Activated CD4-positive, alpha-beta T cell treated with anti-CD3 and anti-CD28 coated beads, Interleukin-2, Interleukin-4, amounts not matched to agents 100 ng/mL and 50 ng/mL, durations not matched to agents 16 hours and 8 hours (primary cell): Measurements from ENCODE around the gene ZNRF2.
"Not testable (repeated sequence)": the region's sequence is repeated elsewhere in the genome, so short reads cannot be mapped to it uniquely, and the experiment has no call there.

Source experiments
- DNase-seq: peaks from one replicate; pipeline ENCODE4 v3.0.0-alpha.2; 2020; ENCODE audit warnings: low spot score

The ZNRF2 gene

DNA sequence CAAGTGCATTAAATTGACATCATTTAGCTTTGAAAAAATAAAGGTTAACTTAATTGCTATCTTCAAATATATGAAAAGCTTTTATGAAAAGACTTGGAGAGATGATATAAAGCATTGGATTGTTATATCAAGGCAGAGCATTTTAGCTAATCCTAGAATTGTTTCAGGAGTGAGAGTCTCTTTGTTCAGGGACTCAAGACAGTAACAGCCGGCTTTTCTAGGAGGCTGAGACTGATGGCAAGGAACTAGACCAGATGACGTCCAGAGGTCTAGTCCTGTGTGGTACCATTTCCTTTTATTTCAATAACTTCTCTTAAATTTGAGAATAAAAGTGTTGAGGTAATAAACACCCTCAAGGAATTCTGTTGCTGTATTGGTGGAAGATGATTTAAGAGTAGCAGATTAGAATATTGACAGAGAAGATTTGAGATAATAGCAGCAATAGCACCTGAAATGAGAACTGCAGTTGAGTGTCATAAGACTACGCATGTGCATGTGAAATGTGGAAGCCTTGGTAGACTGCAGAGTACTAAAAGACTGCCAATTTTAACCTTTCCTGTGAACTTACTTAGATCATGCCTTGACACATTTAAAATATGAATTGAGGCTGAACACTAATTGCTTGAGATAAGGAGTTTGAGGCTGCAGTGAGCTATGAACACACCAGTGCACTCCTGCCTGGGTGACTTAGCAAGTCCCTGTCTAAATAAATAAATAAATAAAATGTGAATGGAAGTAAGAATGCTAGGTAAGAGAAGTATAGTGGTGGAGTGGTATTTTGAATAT lies 79.6 kb downstream of the ZNRF2 start:
- no peak for DNase-seq

DNA sequence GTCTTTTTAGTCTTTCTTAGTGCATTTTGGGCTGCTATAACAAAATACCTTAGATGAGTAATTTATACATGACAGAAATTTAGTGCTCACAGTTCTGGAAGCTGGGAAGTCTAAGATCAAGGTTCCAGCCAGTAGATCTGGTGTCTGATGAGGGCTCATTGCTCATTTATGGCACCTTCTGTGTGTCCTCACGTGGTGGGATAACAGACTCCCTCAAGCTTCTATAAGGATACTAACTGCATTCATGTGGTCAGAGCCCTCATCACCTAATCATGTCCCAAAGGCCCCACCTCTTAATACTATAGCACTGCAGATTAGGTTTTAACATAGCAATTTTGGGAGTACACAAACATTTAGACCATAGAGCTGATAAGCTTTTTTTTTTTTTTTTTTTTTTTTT lies 80.4 kb downstream of the ZNRF2 start:
- no peak for DNase-seq

DNA sequence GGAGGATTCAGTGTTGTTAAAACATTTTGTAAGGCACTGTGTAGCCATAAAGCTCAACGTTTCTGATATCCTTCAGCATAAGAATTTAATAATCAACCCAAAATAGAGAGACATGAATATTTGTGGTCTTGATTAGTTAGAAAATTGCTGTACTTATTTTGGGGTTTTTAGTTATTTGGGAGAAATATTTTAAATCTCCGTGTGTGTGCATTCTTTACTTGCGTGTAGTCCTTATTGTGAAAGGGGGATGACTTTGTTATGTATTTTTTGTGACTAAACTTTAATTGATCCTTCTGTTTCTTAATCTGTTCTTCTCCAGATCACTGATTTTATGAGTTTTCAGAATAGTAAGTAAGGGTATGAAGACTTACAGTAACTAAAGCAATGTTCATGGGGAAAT lies 81.2 kb downstream of the ZNRF2 start:
- DNase-seq, result no peak

DNA sequence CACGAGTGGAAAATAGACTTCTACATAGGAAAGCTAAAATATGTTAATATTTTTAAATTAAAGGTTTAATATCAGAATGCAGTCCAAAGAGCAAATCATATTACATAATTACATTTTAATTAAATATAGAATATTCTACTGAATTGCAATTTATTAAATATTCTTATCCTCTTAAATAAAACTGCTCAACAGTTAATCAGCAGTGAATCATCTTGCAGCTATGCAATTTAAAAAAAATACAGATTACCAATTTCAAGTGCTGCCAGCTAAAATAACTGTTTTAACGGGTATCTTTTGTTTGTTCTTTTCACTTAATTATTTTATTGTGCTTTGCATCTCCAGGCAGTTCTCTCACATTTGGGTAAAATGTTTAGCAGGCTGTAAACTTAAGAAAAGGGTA lies 82.2 kb downstream of the ZNRF2 start:
- no peak for DNase-seq

DNA sequence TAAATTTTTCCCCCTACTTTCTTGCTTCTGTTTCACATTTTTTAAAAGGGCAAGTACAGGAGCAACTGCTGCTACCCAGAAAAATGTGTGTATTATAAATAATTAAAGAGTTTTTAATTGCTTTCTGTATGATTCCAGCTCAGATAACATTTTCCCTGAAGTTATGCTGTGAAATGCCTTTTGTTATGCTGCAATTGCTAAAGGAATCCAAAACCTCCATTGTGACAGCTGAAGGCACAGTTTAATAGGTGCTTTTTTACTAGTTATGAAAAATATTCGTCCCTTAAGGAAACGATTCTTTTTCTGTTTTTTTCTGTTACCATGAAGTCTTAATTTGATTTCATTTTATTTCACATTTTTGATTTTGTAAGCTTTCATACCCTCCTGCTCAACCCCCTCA lies 83.2 kb downstream of the ZNRF2 start:
- DNase-seq, result no peak

DNA sequence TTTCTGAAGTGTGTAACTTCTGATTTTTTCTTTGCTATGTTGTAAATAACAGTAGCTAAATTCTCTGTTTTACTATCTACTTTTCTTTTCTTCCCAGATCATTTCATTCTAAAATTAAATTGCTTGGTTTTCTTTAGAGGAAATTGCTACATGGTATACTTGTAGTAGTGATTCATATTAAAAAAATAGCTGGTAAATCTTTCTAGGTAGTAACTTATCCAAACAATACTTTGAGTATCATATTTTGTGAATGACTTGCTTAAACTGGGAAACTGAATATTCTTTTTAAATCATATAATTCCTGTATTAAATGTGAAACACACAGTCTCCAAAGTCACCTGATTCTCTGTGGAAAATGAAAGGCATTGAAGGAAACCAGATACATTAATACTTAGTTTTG lies 85.5 kb downstream of the ZNRF2 start:
- no peak for DNase-seq

DNA sequence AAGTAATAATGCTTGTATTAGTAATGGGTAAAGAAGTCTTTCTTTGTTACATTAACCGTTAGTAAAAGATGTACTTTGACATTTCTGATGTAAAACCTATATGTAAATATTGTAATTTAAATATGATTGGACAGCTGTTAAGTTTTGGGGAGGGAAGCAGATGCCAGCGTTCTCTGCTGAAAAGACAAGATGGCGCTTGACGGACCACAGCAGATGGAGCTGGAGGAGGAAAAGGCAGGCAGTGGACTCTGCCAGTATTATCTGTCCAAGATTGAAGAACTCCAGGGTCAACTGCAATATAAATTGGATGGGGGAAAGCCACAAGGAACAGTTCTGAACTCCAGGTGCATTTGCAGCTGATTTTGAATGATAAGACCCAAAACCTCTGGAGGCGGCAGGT lies 86.9 kb downstream of the ZNRF2 start:
- DNase-seq, result no peak

DNA sequence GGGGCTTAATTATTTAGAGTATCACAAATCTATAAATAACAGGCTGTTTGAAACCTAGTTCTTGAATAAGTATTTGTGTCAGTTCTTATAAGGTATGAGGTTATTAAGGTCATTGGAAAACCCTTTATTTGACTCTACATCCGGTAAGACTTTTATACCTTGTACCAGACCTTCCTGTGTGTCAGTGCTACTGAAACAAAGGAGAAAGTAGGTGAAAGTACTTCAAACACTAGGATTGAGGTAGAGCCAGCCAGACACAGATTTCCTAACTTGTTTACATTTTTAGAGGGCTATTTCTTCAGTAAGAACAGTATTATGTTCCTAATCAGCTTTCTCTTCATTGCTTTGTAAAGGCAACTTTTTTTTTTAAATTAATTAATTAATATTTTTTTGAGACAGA lies 93.9 kb downstream of the ZNRF2 start:
- no peak for DNase-seq

DNA sequence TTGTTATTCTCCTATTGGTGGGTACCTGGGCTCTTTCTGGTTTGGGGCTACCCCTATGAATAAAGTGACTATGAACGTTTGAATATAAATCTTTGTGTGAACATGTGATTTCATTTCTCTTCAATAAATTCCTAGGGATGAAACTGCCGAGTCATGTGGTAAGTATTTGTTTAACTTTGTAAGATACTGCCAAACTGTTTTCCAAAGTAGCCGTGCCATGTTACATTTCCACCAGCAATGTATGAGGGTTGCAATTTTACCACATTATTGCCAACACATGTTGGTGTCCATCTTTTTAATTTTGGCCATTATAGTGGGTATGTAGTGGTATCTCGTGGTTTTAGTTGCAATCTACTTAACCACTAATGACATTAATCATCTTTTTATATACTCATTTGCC lies 94.7 kb downstream of the ZNRF2 start:
- DNase-seq, result no peak

DNA sequence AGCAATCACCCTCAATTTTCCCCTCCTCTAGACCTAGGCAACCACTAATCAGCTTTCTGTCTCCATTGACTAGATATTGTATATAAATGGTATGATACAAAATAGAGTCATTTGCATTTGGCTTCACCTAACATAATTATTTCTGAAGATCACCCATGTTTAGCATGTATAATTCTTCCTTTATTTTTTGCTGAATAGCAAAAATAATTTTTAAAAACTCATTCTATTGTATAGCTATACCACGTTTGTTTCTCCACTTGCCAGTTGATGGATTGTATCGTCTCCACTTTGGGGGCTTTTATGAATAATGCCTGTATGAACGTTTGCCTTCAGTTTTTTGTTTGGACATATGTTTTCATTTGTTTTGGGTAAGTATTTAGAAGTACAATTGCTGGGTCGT lies 95.3 kb downstream of the ZNRF2 start:
- DNase-seq, result no peak

DNA sequence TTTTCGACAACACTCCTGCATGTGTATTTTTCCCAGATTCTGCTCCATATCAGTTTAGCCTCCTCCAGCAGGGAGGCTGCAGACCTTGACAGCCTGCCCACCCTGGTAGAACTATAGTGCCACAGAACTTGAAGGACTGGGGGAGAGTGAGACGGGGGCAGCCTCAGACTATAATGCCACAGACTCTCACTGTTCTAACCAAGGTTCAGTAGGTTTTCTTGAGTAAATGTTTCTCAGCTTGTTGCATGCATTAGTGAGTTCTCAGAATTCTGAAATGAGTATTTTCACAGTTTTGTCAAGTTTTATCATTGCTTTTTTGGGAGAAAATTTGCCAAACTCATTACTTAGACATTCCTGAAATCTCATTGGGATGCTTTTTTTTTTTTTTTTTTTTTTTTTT lies 95.9 kb downstream of the ZNRF2 start:
- DNase-seq, result no peak

DNA sequence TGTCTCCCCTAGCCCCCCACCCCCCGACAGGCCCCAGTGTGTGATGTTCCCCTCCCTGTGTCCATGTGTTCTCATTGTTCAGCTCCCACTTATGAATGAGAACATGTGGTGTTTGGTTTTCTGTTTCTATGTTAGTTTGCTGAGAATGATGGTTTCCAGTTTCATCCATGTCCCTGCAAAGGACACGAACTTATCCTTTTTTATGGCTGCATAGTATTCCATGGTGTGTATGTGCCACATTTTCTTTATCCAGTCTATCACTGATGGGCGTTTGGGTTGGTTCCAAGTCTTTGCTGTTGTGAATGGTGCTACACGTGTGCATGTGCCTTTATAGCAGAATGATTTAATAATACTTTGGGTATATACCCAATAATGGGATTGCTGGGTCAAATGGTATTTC lies 96.4 kb downstream of the ZNRF2 start:
- not testable (repeated sequence) for DNase-seq

DNA sequence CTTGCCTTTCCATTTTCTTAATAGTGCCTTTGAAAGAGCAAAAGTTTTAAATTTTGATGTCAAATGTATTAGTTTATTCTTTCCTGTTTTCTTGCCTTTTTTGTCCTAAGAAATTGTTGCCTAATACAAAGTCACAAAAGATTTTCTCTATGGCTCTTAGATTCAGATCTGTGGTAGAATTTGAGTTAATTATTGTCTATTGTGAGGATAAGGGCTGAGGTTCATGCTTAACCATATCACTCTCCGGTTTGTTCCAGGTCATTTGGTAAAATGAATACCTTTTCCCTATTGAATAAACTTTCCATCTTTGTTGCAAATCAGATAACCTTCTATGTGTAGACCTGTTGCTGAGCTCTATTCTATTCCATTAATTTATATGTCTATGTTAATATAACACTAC lies 98.2 kb downstream of the ZNRF2 start:
- DNase-seq, result no peak

DNA sequence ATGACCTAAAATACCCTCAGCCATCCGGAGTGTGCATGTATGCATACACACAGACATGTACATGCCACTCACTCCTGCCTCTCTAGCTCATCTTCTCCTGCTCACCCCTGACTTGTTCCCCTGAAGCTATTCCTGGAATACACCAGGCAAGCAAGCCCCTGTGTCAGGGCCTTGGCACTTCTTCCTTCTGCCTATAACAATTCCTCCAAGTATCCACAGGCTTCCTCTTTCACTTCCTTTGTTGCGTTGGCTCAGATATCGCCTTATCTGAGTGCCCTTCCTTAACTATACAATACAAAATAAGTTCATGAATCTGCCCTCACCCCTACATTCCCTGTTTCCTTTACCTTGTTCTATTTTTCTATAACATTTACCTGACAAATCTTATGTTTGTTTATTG lies 105.4 kb downstream of the ZNRF2 start:
- DNase-seq, result no peak

DNA sequence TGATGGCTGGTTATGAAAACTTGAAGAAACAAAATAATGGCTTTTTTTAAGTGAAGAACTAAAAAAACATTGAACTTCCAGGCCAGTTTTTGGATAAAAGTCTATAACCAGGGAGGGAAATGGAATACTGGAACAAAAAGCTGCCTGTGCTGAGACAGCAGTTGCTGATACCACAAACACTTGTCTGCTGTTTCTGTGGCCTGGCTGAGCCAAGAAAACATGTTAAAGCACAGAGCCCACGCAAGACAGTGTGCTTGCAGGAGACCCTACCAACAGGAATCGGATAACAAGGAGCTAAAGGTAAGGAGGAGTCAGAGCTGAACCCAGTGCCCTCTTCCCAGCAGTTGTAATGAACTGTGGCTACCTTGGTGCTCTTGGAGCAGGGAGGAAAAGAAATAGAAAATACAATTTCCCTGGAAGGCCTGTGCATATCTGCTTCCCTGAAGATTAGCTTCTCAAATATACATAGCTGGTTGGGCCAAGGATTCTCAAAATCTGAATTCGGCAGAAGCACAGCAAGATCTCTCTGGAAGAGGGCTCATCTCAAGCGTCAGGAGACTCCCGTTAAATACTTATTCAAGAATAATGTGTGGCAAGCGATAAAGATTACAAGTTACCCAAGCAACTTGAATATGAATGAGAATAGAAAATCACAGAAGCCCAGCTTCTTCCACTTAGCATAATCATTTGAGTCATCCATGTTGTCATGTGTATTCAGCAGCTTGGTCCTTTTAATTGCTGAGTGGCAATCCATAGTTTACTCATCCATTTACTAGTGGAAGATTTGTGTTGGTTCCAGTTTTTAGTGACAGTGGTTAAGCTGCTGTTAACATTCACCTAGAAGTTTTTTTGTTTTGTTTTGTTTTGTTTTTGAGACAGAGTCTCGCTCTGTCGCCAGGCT lies 106.6 kb downstream of the ZNRF2 start:
- DNase-seq, result peak; percentile 22

DNA sequence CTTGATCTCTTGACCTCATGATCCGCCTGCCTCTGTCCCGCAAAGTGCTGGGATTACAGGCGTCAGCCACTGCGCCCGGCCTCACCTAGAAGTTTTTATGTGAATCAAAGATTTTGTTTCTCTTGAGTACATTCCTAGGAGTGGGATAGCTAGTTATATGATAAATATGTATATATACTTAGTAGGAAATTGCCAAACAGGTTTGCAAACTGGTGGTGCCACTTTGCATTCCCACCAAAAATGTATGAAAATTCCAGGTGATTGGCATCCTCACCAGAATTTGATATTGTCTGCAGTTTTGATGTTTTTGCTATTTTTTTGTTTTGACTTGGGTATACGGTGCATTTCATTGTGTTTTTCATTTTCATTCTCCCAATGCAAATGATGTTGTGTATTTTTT lies 107.4 kb downstream of the ZNRF2 start:
- DNase-seq, result no peak

DNA sequence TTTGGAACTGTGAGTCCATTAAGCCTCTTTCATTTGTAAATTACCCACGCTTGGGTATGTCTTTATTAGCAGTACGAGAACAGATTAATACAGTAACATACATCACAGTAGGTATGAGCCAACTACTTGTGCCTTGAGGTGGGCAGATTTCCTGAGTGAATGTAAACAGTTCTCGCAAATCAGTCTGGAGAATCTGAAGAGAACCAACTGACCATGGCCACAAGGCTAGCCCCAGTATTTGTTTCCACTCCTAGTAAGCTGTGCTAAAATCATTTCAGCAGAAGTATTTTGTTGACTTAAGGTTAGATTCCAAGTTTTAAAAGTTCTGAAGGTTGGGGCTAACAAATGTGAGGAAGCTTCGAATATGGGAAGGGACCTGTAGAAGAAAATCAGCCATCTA lies 111.3 kb downstream of the ZNRF2 start:
- DNase-seq, result no peak

DNA sequence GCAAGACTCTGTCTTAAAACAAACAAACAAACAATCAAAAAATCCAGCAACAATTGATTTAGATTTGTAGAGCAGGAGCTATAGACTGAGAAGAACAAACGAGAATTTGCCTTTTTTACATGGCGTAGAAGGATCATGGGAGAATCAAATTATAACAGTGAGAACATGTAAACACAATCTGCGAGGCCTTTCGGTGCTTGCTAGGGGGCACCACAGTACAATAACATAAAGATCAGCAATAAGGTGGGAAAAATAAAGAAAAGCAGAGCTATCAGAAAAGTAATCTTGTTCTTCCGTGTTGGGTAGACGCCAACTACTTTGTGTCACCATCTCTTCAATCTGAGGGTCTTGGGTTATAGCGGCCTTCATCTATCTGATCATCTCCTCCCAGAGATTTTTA lies 112.0 kb downstream of the ZNRF2 start:
- DNase-seq, result no peak

DNA sequence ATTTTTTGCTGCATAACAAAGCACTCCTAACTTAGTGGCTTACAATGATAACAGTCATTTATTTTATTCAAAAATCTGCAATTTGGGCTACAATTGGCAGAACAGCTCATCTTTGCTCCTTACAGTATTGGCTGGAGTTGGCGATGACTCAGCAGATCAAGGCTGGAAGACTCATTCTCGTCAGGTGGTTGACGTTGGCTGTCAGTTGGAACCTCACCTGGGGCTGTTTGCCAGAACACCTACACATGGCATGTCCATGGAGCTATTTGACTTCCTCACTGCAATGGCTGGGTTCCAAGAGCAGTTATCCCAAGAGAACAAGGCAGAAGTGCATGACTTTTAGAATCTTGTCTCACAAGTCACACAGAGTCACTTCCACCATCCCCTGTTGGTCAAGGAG lies 119.1 kb downstream of the ZNRF2 start:
- DNase-seq, result no peak

DNA sequence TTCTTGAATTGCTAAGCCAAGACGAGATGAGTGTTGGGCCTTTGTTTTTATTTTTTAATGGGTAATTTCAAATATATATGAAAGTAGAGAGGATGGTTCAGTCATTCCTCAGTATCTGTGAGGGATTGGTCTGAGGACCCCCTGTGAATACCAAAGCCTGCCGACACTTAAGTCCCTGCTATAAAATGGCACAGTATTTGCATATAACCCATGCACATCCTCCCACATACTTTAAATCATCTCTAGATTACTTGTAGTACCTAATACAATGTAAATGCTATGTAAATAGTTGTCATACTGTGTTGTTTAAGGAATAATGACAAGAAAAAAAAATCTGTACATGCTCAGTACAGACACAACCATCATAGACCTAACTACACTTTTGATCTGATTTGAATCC lies 120.8 kb downstream of the ZNRF2 start:
- no peak for DNase-seq

DNA sequence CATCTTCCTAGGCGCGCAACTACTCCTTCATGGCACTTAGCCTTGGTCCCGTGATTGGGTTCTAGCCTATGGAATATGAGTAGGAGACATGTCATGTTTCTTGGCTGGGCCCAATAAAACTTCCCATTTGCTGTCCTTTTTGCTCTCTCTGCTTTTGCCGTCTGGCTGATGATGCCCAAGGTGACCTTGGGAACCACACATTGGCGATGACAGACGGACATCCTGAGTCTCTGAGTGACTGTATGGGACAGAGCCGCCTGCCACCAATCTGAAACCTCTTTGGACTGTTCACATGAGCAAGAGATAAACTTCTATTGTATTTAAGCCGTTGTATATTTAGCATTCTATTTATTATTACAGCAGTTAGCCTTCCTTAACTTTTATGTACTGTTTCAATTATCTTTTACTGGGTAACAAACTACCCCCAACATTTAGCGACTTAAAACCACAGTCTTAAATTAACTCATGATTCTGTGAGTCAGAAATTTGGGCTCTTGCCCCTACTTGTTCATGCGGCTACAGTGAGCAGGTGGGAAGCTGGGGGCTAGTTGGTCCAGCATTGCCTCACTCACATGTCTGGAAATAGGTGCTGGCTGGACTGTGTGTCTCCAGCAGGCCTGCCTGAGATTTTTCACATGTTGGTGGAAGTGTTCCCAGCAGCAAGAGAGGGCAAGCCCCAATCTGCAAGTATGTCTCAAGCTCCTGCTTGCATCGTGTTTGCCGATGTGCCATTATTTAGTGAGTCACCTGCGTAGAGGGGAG lies 122.4 kb downstream of the ZNRF2 start:
- DNase-seq, result no peak

DNA sequence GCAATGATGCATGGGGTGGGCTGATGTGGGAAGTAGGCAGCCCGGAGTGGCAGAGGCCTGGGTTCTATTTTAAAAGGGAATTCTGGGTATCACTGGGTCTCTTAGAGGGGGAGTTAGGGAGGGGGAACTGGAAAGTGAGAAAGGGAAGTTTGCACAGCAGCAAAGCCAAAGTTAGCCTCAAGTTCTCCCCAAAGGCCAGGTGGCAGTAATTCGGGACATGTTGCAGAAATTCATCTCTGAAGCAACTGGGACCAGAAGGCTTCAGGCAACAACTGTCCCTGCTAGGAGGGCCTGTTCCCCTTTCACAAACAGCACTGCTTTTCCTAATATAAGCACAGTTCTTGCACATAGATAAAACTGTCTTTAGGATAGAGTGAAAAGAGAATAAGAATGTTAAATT lies 126.8 kb downstream of the ZNRF2 start:
- DNase-seq, result no peak

DNA sequence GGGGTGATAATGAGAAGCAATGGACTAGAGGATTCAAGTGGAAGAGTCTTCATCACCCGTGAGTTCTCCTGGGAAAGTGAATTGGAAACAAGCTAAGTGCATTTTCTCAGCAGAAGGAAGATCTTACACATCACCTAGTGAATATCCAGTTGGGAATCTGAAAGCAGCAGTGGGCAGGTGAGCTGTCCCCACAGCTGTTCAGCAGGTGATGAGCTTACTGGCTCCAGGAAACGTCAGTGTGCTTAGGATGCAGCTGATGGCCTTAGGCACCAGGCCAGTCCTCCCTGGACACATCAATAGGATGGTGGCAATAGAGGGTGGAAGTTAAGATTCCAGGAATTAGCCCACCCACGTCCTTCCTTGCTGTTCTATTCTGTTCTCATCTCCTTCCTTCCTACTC lies 127.5 kb downstream of the ZNRF2 start:
- no peak for DNase-seq
